GM21786 (cell line): ENCODE measurements around the gene CIT.
A peak's percentile ranks its signal among the peaks of the same experiment; 100 is the strongest.

ENCODE experiments used
- ATAC-seq: cut with Tn5 transposase; IDR thresholded peaks from one replicate; pipeline ENCODE4 v1.9.1; 2021; ENCODE audit not compliant: unreplicated experiment

CIT gene

GRCh38 chr12:119681728-119682638 lies 195.1 kb downstream of the CIT start:
- peak; percentile 73 for ATAC-seq

GRCh38 chr12:119681111-119681510 lies 196.0 kb downstream of the CIT start:
- ATAC-seq, result no peak

DNA sequence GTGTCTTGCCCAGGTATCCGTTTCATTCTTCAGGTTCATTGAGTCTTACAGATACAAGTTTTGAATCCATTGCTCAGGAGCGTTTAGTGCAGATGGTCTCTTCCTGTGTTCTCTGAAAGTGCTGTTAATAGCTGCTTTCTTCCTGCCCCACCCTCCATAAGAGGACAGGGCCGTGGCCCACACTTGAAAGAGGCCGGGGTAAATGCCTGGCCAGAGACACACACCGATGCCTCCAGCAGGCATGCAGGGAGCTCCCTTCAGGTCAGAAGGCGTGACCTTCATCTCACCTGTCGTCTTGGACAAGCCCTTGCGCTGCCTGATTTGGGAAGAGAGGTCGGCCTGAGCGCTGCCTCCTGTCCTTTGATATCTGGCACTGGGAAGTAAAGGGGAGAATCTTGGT lies 197.6 kb downstream of the CIT start:
- no peak for ATAC-seq

DNA sequence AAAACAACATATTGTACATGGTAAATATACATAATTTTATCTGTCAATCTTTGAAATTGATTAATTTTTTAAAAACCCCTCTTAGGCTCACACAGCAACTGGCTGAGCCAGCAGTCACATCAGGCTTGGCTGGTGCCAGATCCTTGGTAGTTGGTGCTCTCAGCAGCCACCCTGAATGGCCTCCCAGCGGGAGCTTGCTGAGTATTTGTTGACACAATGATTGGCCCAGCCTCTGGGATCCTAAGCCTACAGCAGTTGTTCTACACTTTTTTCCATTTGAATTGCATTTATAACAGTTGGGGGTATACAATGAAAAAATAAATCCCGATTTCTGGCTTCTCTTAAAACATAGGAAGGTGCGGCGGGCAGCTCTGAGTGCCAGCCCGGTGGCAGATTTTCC lies 198.0 kb downstream of the CIT start:
- ATAC-seq, result no peak

GRCh38 chr12:119678459-119678858 lies 198.7 kb downstream of the CIT start:
- no peak for ATAC-seq

GRCh38 chr12:119676573-119676972 lies 200.5 kb downstream of the CIT start:
- no peak for ATAC-seq

- no peak for ATAC-seq
These were observed 201.1 kb downstream of the CIT start for GRCh38 chr12:119676022-119676421.

- ATAC-seq, result no peak
These were observed 202.6 kb downstream of the CIT start for GRCh38 chr12:119674560-119674959.

- no peak for ATAC-seq
These were observed 203.5 kb downstream of the CIT start for GRCh38 chr12:119673634-119674033.

DNA sequence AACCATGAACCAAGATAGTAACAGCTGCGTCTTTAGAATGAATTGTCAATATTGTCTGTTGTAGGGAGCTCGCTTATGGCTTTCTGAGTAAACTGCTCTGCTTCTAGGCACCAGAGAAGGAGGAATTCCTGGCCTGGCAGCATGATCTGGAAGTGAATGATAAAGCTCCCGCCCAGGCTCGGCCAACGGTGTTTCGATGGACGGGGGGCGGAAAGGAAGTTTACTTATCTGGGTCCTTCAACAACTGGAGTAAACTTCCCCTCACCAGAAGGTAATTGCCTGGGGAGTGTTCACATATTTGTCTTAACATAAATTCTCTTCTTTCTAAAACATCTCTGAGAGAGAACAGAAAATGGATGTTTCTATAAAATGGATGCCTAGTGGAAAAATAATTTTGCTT lies 204.9 kb downstream of the CIT start:
- no peak for ATAC-seq

- no peak for ATAC-seq
These were observed 206.1 kb downstream of the CIT start for GRCh38 chr12:119671070-119671469.

GRCh38 chr12:119669744-119670472 lies 207.2 kb downstream of the CIT start:
- no peak for ATAC-seq

DNA sequence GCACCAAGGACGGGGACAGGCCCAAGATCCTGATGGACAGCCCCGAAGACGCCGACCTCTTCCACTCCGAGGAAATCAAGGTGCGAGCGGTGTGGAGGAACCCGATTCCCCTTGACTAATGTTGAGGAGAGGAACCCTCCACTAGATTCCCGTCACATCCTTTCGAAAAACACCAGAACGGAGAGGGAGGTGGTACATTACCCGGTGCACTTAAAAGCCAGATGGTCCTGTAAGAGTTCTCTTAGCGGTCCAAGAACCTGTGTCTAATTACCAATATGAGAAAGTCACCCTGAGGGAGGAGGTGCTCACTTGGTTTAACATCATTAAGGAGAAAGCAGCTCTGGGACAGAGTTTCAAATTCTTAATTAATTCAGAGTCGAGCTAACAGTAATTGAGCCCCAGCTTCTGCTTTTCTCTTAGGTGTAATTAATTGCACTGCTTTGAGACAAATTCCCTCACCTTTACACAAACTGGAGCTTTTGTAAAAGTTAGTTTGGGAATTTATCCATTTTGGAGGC lies 208.7 kb downstream of the CIT start:
- ATAC-seq, result no peak

DNA sequence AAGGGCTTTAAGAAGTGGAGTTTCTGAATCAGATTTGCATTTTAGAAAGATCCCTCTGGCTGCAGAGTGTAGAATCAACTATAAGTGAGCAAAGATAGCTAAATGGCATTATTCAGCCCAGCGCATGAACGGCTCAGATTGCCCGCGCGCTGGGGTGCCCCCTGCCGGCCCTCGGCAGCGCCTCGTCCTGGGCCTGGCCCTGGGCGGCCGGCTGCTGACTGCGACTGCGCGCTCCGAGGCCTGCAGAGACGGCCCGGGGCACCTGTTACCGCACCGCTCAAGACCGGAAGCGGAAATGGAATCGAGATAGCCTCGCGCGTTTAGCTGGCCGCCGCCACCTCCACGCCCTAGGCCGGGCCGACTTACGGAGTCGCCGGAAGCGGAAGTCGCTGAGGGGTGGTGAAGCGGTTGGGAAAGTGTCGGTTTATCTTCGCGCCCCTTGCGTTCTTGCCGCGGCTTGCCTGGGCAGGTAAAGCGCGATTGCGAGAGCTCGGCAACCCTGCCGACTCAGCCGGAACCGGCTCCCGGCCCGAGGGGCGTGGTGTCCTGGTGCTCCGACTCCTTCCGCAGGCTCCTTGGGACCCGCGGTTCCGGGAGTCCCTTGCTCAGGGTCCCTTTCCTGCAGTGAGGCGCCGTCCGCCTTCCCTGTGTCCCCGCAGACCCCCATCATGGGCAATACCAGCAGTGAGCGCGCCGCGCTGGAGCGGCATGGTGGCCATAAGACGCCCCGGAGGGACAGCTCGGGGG lies 209.4 kb downstream of the CIT start, which contains the start of gene PRKAB1:
Gene PRKAB1, plus strand, starts transcription at position 557 of the 747 bp plus-strand sequence. Its CDS starts 112 bp downstream, at position 669.
- ATAC-seq, result peak; percentile 90

DNA sequence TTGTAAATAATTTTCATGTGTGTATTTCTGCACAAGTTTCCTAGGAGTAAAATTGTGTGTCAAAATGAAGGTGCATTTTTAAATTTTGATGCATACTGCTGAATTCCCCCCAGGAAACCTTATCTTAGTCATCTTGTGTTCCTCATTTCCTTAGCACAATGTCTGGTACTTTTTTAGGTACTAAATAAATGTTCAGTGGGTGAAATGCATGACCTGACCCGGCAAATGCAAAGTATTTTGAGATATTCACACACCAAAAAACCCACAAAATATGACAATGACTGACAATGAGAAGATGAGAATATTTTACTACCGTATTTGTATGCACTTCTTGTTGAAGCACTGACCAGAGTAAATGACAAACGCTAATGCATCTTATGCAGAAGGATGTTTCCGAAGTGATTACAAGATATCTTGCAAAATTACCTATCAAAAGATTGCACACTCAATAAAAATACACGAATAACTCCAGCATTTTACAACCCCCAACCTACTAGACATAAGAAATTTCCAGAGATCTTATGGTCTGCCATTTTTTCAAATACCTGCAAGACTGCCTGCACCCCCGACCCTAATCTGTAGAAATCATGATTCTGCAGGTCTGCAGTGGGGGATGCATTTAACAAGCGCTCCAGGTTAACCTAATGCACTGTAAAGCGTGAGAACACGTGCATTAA lies 210.1 kb downstream of the CIT start:
- peak; percentile 25 for ATAC-seq

GRCh38 chr12:119666226-119666795 lies 210.8 kb downstream of the CIT start:
- no peak for ATAC-seq

GRCh38 chr12:119665164-119665929 lies 211.8 kb downstream of the CIT start:
- no peak for ATAC-seq

DNA sequence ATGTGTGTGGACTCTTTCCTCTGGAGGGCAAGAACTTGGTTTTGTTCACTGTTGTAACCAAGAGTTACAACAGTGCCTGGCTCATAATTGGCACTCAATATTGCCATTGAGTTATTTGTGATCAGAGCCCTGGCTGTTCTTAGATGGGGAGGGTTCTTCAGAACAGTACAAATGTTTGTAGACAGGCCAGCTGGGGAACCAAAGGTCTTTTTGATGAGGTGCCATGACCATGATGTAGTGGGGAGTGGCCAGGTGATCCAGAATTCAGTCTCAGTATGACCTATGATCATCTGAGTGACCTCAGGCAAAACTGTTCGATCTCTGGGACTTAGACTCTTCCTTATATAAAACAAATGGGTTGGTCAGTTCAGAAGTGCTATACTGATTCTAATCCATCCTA lies 212.5 kb downstream of the CIT start:
- no peak for ATAC-seq

- no peak for ATAC-seq
These were observed 215.2 kb downstream of the CIT start for GRCh38 chr12:119661882-119662281.
